LNCaP clone FGC (cell line): ENCODE measurements around the gene FCRL3.
"Not testable (repeated sequence)": the region's sequence is repeated elsewhere in the genome, so short reads cannot be mapped to it uniquely, and the experiment has no call there.

Experiments used
- DNase-seq: peaks from one replicate; pipeline ENCODE4 v3.0.0-alpha.2; 2011; ENCODE audit warnings: low read depth
- H3K4me3 ChIP-seq: 2 replicates; pipeline ENCODE4 v1.5.1; 2011; ENCODE audit warnings: mild to moderate bottlenecking, low read depth, low read length, control low read depth
- TF ChIP-seq, protein P1 (sequence below): IDR thresholded peaks from 2 replicates; pipeline ENCODE4 v1.5.1; 2012; ENCODE audit warnings: mild to moderate bottlenecking; ENCODE audit not compliant: control insufficient read depth, insufficient read depth; ENCODE audit errors: extremely low read depth

The FCRL3 gene, protein sequence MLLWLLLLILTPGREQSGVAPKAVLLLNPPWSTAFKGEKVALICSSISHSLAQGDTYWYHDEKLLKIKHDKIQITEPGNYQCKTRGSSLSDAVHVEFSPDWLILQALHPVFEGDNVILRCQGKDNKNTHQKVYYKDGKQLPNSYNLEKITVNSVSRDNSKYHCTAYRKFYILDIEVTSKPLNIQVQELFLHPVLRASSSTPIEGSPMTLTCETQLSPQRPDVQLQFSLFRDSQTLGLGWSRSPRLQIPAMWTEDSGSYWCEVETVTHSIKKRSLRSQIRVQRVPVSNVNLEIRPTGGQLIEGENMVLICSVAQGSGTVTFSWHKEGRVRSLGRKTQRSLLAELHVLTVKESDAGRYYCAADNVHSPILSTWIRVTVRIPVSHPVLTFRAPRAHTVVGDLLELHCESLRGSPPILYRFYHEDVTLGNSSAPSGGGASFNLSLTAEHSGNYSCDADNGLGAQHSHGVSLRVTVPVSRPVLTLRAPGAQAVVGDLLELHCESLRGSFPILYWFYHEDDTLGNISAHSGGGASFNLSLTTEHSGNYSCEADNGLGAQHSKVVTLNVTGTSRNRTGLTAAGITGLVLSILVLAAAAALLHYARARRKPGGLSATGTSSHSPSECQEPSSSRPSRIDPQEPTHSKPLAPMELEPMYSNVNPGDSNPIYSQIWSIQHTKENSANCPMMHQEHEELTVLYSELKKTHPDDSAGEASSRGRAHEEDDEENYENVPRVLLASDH

DNA sequence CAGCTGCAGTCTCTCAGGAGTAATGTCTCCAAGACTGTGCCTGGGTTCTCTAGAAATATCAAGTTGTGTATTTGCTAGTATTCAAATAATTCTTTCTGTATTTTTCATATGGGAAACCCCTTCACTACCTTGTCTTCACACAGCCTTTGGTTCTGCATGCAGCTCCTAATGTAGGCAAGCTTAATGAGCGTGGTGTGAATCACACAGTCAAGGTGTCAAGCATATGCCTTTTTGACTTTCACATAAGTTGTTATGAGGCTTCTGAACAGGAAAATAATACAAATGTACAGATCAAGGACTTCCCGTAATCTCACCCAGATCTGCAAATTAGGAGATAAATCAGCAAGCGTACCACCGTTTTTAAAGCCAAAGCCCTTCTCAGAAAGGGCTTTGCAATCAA lies at the start of gene FCRL3:
Gene FCRL3 (minus strand): TSS at position 38 of the 400 bp plus-strand sequence. CDS start 280 bp downstream, outside the sequence.
- no peak for DNase-seq
- H3K4me3 ChIP-seq: no peak within 1 kb of the TSS
- TF ChIP-seq, protein P1, sequence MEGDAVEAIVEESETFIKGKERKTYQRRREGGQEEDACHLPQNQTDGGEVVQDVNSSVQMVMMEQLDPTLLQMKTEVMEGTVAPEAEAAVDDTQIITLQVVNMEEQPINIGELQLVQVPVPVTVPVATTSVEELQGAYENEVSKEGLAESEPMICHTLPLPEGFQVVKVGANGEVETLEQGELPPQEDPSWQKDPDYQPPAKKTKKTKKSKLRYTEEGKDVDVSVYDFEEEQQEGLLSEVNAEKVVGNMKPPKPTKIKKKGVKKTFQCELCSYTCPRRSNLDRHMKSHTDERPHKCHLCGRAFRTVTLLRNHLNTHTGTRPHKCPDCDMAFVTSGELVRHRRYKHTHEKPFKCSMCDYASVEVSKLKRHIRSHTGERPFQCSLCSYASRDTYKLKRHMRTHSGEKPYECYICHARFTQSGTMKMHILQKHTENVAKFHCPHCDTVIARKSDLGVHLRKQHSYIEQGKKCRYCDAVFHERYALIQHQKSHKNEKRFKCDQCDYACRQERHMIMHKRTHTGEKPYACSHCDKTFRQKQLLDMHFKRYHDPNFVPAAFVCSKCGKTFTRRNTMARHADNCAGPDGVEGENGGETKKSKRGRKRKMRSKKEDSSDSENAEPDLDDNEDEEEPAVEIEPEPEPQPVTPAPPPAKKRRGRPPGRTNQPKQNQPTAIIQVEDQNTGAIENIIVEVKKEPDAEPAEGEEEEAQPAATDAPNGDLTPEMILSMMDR: no peak

DNA sequence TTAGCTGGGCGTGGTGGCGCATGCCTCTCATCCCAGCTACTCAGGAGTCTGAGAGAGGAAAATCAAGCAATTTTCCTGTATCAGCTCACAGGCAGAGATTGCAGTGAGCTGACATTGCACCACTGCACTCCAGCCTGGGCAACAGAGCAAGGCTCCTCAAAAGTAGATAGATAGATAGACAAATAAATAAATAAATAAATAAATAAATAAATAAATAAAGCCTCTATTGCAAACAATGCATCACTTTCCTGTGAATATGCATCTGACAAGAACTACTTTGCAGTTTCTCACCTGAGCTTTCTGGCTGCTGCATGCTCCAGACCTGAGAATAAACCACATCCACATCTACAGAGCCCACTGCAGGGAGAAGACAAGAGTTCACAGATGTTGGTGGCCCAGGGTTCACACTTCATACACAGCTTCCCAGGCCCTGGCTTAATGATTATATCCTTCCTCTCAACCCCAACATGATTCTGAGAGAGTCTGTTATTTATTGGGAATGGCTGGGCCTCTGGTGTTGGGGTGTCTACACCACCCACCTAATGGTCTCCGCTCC lies 47.8 kb upstream of the FCRL3 start:
- TF ChIP-seq, protein P1: no peak
- no peak for DNase-seq

DNA sequence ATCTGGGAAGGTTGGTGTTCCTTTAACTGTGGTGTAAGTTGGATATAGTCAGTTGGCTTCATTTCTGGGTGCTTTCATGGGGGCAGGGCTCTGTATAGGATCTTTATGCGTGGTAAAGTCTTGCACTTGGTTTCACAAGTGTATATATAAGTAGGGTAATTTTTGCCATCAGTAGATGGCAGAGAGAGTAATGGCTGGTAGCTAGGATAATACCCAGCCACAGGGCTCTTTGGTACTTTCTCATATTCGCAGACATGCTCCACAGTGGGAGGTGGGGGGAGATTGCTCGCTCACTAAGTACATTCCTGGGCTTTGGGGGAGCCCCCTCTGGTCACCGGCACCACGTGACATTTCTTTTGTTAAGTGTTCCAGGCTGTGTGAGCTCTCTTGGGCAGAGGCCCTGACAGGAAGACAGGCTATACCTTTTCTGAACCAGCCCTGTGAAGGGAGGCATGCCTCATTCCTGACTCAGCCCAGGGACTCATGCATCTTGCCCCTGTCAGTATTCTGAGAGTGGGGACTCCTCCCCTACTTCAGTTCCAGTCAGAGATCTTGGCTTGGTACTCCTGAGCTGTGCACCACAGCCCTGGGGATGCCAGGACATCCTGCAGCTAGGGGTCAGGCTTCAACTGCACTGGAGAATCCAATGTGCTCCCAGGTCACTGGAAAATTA lies 38.8 kb upstream of the FCRL3 start:
- TF ChIP-seq, protein P1: no peak
- H3K4me3 ChIP-seq: no peak overlapping the region
- DNase-seq: no peak

More for the DNA sequence above, 47.8 kb upstream of the FCRL3 start:
- H3K4me3 ChIP-seq: no peak overlapping the region

DNA sequence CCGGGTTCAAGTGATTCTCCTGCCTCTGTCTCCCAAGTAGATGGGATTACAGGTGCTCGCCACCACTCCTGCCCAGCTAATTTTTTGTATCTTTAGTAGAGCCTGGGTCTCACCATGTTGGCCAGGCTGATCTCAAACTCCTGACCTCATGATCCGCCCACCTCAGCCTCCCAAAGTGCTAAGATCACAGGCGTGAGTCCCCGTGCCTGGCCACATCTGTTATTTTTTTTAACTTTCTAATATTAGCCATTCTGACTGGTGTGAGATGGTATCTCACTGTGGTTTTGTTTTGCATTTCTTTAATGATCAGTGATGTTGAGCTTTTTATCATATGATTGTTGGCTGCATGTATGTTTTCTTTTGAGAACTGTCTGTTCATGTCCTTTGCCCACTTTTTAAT lies 35.4 kb upstream of the FCRL3 start:
- peak; percentile 10 for DNase-seq
- not testable (repeated sequence) for H3K4me3 ChIP-seq

DNA sequence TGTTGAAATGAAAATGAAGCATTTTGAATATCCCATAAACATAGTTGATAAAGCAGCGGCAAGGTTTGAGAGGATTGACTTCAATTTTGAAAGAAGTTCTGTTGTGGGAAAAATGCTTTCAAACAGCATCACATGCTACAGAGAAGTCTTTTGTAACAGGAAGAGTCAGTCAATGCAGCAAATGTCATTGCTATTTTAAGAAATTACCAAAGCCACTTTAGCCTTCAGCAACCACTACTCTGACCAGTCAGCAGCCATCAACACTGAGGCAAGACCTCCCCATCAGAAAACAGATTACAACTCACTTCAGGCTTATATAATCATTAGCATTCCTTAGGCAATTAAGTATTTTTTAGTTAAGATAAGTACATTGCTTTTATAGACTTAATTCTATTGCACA lies 33.8 kb upstream of the FCRL3 start:
- TF ChIP-seq, protein P1: no peak
- no peak for DNase-seq
- no peak overlapping the region for H3K4me3 ChIP-seq

DNA sequence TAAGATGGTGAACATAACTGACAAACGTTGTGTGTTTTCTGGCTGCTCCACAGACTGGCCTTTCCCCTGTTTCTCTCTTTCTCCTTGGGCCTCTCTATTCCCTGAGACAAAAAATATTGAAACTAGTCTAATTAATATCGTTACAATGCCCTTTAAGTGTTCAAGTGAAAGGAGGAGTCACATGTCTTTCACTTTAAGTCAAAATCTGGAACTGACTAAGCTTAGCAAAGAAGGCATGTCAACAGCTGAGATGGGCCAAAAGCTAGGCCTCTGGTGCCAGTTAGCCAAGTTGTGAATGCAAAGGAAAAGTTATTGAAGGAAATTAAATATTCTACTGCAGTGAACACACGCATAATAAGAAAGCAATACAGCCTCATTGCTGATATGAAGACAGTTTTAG lies 32.2 kb upstream of the FCRL3 start:
- DNase-seq: no peak

More for the DNA sequence above, 32.2 kb upstream of the FCRL3 start:
- TF ChIP-seq, protein P1: no peak
- H3K4me3 ChIP-seq: no peak overlapping the region
